Gastroesophageal sphincter (tissue), 3 donors: ENCODE data around the gene MRGPRG.

Source experiments
- POLR2A ChIP-seq, 2 donors: fragments of 450-650 bp; IDR thresholded peaks; one replicate each; pipeline ENCODE4 v1.6.1; 2017; ENCODE audit warnings: antibody characterized with exemption in 2 of 2, mild to moderate bottlenecking in 2 of 2, moderate library complexity in 1 of 2
- POLR2AphosphoS5 ChIP-seq: sonication (generic); formaldehyde crosslinking; IDR thresholded peaks from one replicate; pipeline ENCODE4 v1.6.1; 2017; ENCODE audit warnings: antibody characterized with exemption
- TF ChIP-seq, protein P1 (sequence below), 4 experiments: fragments of 200-600 bp in 2 of 4; fragments of 450-650 bp in 2 of 4; sonication (generic) in 1 of 4; IDR thresholded peaks; one replicate each; pipeline ENCODE4 v1.5.1; 2017 to 2019; ENCODE audit warnings: antibody characterized with exemption in 4 of 4, mild to moderate bottlenecking in 2 of 4, moderate library complexity in 2 of 4

DNA sequence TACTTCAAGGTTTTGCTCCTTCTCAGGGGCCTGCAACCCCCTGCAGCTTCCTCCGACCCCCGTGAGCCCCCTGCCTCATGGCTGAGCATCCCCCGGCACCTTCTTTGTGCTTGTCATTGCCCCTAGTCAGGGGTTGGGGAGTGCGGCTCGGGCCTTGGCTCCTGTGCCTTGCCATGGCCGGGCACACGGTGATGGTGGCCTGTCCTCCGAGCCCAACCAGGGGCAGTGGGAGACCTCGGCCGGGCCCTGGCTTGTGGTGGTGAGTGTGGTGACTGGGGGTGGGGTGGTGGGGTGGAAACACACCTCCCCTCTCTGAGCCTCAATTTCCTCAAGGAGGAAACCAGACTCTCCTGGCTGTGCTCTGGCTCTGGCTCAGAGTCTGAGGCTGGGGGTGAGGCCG lies 1.5 kb upstream of the MRGPRG start:
- TF ChIP-seq, protein P1, sequence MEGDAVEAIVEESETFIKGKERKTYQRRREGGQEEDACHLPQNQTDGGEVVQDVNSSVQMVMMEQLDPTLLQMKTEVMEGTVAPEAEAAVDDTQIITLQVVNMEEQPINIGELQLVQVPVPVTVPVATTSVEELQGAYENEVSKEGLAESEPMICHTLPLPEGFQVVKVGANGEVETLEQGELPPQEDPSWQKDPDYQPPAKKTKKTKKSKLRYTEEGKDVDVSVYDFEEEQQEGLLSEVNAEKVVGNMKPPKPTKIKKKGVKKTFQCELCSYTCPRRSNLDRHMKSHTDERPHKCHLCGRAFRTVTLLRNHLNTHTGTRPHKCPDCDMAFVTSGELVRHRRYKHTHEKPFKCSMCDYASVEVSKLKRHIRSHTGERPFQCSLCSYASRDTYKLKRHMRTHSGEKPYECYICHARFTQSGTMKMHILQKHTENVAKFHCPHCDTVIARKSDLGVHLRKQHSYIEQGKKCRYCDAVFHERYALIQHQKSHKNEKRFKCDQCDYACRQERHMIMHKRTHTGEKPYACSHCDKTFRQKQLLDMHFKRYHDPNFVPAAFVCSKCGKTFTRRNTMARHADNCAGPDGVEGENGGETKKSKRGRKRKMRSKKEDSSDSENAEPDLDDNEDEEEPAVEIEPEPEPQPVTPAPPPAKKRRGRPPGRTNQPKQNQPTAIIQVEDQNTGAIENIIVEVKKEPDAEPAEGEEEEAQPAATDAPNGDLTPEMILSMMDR (IDR thresholded peaks at IDR 0.05): no peak
- TF ChIP-seq POLR2A (IDR thresholded peaks at IDR 0.05): no peak
- TF ChIP-seq POLR2AphosphoS5: no peak
